ENCODE data around the gene BTBD2.

- TF ChIP-seq CTCF (IDR thresholded peaks at IDR 0.05) (no peak), POLR2A (IDR thresholded peaks at IDR 0.05) (no peak)
These were observed 5.3 kb downstream of the BTBD2 start for GRCh38 chr19:2010135-2010668.

Data from lower leg skin (tissue), 3 donors.